ENCODE measurements around the gene TUBGCP3. TPM values are rescaled to one million over a fixed set of nuclear protein-coding genes. Genes with fewer than 3 reads are reported as not detected.
A peak's percentile ranks its signal among the peaks of the same experiment; 100 is the strongest.

The TUBGCP3 gene
- total RNA-seq, 2 experiments from 2014 or later, result 56.9 to 57.4 TPM

DNA sequence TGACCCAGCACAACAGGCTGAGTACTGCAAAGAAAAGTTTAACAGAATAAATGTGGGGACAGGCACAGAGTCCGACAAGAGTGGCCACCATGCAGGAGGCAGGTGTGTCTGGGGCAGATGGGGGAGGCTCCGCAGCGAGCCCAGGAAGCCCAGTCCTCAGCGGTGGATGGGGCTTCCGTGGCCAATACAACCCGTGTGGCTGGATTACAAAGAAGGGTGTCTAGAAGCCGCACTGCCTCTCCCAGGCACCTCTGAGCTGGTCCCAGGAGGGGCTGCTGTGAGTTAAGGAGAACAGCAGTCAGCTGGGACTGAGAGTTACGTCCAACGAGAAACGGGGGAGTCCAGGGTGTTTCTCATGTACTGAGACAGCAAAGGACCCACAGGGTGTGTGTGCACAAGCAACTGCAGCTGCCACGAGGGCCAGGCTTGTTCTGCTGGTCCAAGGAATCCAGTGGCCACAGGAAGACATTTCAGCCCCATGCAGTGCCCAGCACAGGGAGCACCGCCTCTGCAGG, 141.5 kb downstream of the TUBGCP3 start:
- ChIA-PET POLR2A (no interaction called here), CTCF (no interaction called here)
- no peak overlapping the region for H3K4me3 Mint-ChIP-seq
- no peaks in the 10 kb centered on the region for H3K9me3 Mint-ChIP-seq
- peak; percentile 11 for DNase-seq
- no peaks in the 10 kb centered on the region for H3K4me1 Mint-ChIP-seq
- no peaks in the 10 kb centered on the region for H3K36me3 Mint-ChIP-seq (ENCODE audit: low read depth)
- no peak overlapping the region for H3K27ac Mint-ChIP-seq
- peaks cover 1% of the 10 kb centered on the region for H3K27me3 Mint-ChIP-seq

DNA sequence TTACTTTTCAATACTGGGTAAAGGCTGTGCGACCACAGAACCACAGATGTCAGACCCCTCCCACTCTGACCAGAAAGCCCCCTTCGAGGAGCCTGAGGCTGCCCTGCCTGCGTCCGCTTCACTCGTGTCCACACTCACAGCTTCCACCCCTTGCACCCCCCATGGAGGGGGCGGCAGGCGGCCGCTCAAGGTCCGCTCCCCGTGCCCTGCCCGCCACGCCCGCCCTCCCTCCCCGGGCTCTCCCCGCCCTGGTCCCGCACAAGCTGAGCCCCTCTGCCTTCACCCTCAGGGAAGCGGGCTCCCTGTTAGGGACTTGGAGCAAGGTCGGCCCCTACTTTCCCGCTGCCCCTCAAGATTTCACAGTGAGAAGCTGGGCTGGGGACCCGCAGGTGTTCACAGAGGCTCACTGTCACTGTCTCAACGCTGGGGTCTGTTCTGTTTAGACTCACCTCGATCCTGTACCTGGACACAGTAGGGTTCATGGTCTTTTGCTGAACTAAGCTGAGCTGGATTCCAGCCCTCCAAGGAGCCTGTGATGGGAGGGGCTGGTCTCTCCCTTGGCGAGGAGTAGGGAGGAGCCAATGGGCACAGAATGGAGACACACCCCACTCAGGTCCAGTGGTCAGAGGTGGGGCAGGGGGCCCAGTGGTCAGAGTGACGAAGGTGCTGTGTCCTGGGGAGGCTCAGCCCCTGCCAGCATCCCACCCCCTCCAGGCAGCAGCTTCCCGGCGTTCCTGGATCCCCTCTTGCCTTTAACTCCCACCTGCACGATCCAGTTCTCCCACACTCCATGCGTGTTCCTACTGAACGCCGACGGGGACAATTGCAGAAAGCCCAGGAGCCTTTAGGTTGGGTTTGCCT, 142.3 kb downstream of the TUBGCP3 start:
- Mint-ChIP-seq H3K4me1 (no peaks in the 10 kb centered on the region), H3K27me3 (peaks cover 1% of the 10 kb centered on the region), H3K4me3 (no peak overlapping the region), H3K9me3 (no peaks in the 10 kb centered on the region), H3K27ac (no peak overlapping the region), H3K36me3 (ENCODE audit: low read depth) (no peaks in the 10 kb centered on the region)
- CTCF ChIA-PET, result no interaction called here
- peak; percentile 9 for DNase-seq
- POLR2A ChIA-PET, result no interaction called here

DNA sequence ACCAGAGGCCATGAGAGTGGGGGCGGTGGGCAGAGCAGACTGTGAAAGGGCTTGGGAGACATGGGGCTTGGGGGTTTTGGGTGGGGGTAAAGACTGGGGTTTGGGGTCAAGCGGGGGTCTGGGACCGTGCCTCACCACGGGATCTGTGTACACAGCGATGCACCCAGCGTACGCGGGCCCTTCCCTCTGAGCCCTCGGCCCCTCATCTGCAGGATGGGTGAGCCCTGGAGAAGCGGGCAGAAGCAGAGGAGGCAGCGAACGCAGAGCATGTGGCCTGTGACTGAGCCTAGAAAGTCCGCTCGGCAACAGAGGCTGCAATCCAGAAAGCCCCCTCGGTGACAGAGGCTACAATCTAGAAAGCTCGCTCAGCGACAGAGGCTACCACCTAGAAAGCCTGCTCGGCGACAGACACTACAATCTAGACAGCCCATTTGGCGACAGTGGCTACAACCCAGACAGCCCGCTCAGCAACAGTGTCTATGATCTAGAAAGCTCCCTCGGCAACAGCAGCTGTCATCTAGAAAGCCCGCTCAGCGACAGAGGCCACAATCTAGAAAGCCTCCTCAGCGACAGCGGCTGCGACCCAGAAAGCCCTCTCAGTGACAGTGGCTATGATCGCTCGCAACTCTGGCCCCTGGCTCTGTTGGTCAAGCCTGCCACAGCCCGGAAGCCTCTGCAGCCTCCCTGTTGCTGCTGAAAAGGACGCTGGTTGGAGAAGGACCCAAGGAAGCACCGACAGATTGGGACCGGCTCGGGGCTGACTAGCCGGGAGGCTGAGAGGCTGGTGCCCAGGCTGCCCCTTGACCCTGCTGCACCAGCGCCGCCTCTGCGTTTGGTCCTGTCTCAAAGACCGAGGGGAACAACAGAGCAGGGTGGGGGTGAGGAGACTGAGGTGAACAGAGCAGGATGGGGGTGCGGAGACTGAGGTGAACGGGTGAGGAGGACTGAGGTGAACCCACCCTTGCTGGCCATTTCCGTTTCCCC, 143.2 kb downstream of the TUBGCP3 start:
- Mint-ChIP-seq H3K4me1 (no peaks in the 10 kb centered on the region), H3K4me3 (no peak overlapping the region), H3K9me3 (no peaks in the 10 kb centered on the region), H3K27me3 (peaks cover 1% of the 10 kb centered on the region), H3K27ac (no peak overlapping the region), H3K36me3 (ENCODE audit: low read depth) (no peaks in the 10 kb centered on the region)
- CTCF ChIA-PET, result interaction anchor here (0.6 to 1.8 kb wide), 6 partner anchors 24 to 1377 kb away, joined by 3 to 4 read pairs (median 3); no protein-coding TSS in a partner anchor
- POLR2A ChIA-PET, result no interaction called here
- peak; percentile 12 for DNase-seq

DNA sequence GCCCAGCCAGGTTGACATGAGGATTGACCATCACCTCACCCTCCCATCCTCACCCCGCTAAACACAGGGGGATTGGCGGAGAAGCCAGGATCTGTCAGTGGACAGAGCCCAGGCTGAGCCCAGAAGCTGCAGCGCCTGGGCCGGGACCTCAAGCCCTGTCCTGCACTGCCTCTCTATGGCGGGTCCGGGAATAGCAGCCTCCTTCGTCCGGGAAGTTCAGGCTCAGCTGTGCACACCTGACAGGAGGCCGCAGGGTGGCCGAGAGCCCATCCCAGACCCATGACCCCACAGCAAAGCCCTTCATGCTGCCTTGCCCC, 144.0 kb downstream of the TUBGCP3 start:
- ChIA-PET CTCF (interaction anchor here (0.6 to 1.8 kb wide), 6 partner anchors 24 to 1376 kb away, joined by 3 to 4 read pairs (median 3); no protein-coding TSS in a partner anchor), POLR2A (no interaction called here)
- Mint-ChIP-seq H3K27me3 (peaks cover 1% of the 10 kb centered on the region), H3K27ac (no peak overlapping the region), H3K4me3 (no peak overlapping the region), H3K4me1 (no peaks in the 10 kb centered on the region), H3K36me3 (ENCODE audit: low read depth) (no peaks in the 10 kb centered on the region), H3K9me3 (no peaks in the 10 kb centered on the region)
- peak; percentile 62 for DNase-seq

DNA sequence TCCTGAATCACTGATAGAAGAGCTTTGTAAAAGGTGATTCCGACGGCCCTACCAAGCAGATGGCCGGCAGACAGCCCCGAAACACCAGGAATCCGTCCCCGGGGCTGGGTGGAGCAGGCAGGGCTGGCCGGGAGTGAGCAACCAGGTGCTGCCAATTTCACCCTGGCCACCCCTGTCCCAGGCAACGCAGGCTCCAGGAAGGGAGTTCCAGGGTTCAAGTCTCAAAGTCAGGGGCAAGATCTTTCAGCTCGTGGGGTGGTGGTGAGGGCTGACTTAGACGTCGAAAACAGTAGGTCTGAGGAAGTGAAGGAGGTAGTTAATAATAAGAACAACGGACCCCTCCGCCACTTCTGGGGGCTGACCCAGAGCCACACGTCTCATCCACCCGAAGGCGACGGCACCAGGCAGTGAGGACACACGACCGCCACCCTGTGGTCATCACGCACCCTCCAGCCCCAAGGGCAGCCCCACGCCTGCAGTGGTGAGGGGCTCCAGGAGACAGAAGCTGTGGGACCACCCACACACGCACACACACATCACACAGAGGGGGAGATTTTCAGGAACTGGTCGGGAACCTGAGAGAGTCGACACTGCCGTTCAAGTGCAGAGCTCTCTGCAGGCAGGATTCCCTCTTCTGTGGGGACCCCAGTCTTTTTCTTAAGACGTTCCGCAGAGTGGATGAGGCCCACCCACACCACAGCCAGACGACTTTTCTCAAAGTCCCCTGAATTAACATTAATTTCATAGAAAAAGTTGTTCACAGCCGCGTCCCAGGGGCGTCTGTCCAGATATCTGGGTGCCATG, 144.6 kb downstream of the TUBGCP3 start:
- Mint-ChIP-seq H3K4me3 (no peak overlapping the region), H3K9me3 (peaks cover 1% of the 10 kb centered on the region), H3K27ac (no peak overlapping the region), H3K4me1 (no peaks in the 10 kb centered on the region), H3K27me3 (peaks cover 2% of the 10 kb centered on the region), H3K36me3 (ENCODE audit: low read depth) (no peaks in the 10 kb centered on the region)
- POLR2A ChIA-PET, result no interaction called here
- DNase-seq, result peak; percentile 14
- CTCF ChIA-PET, result interaction anchor here (0.7 to 1.8 kb wide), 5 partner anchors 12 to 1376 kb away, joined by 3 to 4 read pairs (median 3); no protein-coding TSS in a partner anchor

DNA sequence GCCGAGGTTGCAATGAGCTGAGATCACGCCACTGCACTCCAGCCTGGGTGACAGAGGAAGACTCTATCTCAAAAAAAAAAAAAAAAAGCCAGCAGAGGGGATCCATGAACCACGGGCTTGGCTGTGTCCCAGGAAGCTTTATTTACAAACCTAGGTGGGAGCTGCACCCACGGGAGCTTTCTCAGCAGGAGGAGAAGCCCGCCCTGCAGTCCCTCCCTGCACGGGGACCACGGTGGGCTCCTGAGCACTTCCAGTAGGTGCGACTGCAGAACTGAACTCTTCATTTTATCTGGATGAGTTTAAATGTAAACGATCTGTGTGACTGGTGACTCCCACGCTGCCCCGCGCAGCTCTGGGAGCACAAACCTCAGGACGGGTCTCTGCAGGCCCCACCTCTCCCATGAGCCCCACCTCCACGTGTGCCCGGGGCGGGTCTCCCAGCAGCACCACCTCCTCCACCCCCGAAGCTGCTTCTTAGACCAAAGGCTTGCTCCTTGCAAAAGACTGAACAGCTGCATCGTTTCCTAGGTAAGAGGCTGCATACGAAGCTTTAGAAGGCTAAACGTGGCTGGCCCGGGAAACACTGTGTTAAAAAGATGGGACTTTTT, 145.4 kb downstream of the TUBGCP3 start:
- CTCF ChIA-PET, result interaction anchor here (0.7 to 1.9 kb wide), 4 partner anchors 12 to 968 kb away, joined by 3 to 5 read pairs (median 4); no protein-coding TSS in a partner anchor
- no peak for DNase-seq
- peaks cover 5% of the 10 kb centered on the region for H3K27me3 Mint-ChIP-seq

DNA sequence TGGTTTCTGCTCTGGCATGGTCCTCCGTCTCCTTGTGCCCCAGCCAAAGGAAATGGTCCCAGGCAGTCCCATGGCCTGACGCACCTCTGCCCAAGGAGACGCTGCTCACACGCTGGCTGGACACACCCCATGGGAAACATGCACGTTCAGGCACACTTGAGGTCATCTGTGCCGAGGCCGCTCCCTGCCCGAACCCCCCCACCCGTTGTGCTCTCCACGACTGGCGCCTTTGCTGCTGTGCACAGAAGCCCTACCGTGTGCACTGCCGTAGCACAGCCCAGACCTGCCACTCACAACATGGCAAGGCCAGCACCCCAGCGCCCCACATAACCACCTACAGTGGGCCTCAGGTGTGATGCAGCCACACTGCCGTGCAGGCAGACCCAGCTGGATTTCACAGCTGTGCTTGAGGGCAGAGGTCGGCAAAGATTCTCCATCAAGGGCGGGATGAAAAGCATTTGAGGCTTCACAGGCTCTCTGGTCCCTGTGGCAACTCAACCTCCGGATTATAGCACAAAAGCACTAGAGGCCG, 146.1 kb downstream of the TUBGCP3 start:
- POLR2A ChIA-PET, result no interaction called here
- H3K4me3 Mint-ChIP-seq, result no peak overlapping the region
- peaks cover 5% of the 10 kb centered on the region for H3K27me3 Mint-ChIP-seq
- peaks cover 7% of the 10 kb centered on the region for H3K9me3 Mint-ChIP-seq
- H3K4me1 Mint-ChIP-seq, result no peaks in the 10 kb centered on the region
- H3K36me3 Mint-ChIP-seq (ENCODE audit: low read depth), result no peaks in the 10 kb centered on the region
- CTCF ChIA-PET, result interaction anchor here (1.9 kb wide), 1 partner anchor 967 kb away, joined by 5 read pairs; no protein-coding TSS in a partner anchor
- peak; percentile 7 for DNase-seq
- no peak overlapping the region for H3K27ac Mint-ChIP-seq

More for the DNA sequence above, 145.4 kb downstream of the TUBGCP3 start:
- no peak overlapping the region for H3K27ac Mint-ChIP-seq
- peaks cover 7% of the 10 kb centered on the region for H3K9me3 Mint-ChIP-seq
- POLR2A ChIA-PET, result no interaction called here
- no peaks in the 10 kb centered on the region for H3K36me3 Mint-ChIP-seq (ENCODE audit: low read depth)
- no peak overlapping the region for H3K4me3 Mint-ChIP-seq
- H3K4me1 Mint-ChIP-seq, result no peaks in the 10 kb centered on the region

DNA sequence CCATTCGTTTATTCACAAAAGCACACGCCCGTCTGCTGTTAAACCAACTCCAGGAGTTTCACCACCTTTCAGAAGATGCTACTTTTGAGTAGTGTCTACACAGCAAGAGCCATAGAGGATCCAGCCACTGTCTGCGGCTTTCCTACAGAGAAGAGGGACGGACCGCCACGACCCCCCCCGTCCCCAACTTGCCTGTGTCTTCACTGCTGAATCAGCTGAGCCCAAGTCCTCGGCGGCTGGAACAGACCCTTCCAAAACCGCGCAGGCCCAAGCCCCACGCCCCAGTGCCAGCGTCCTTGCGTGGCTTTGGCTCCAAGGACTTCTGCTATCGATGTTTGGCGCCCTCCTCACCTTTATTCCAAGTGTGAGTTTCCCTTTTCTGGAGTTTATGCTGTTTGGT, 146.7 kb downstream of the TUBGCP3 start:
- POLR2A ChIA-PET, result no interaction called here
- H3K4me1 Mint-ChIP-seq, result no peaks in the 10 kb centered on the region
- no peaks in the 10 kb centered on the region for H3K36me3 Mint-ChIP-seq (ENCODE audit: low read depth)
- CTCF ChIA-PET, result interaction anchor here (1.9 kb wide), 1 partner anchor 967 kb away, joined by 5 read pairs; no protein-coding TSS in a partner anchor
- peaks cover 7% of the 10 kb centered on the region for H3K9me3 Mint-ChIP-seq
- no peak overlapping the region for H3K4me3 Mint-ChIP-seq
- peaks cover 5% of the 10 kb centered on the region for H3K27me3 Mint-ChIP-seq
- H3K27ac Mint-ChIP-seq, result no peak overlapping the region
- DNase-seq, result no peak

DNA sequence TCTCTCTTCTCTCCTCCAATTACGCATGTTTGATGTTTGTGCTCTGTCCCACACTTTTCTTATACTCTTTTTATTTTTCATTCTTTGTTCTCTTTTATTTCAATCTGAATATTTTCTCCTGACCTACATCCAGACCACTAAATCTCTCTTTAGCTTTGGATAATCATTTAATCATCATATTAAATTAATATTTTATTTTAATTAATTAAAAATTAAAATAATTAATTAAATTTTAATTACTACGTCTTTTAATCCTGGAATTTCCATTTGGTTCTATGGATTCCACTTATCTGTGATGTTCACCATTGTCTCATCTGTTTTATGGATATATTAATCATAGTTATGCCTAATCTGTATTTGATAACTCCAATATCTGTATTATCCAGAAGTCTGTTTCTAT, 149.4 kb downstream of the TUBGCP3 start:
- DNase-seq, result no peak
- Mint-ChIP-seq H3K36me3 (ENCODE audit: low read depth) (no peaks in the 10 kb centered on the region), H3K9me3 (peaks cover 12% of the 10 kb centered on the region), H3K4me3 (no peak overlapping the region), H3K27ac (no peak overlapping the region), H3K4me1 (no peaks in the 10 kb centered on the region), H3K27me3 (peaks cover 4% of the 10 kb centered on the region)
- POLR2A ChIA-PET, result no interaction called here
- CTCF ChIA-PET, result no interaction called here

DNA sequence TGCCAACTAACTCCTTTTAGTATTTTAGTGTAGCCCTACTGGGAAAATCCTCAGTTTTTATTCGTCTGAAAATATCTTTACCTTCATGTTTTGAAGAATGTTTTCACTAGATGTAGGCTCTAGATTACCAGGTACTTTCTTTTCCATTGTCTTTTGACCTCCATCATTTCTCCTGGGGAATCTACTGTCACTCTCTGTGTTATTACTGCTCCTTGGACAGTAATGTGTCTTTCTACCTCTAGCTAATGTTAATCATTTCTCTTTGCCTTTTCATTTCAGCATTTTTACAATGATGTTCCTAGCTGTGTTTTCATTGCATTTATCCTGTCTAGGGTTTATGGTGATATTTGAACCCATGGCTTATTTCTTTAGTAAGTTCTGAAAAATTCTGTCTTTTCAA, 149.9 kb downstream of the TUBGCP3 start:
- Mint-ChIP-seq H3K9me3 (peaks cover 12% of the 10 kb centered on the region), H3K36me3 (ENCODE audit: low read depth) (no peaks in the 10 kb centered on the region), H3K27me3 (peaks cover 4% of the 10 kb centered on the region), H3K4me3 (no peak overlapping the region), H3K4me1 (no peaks in the 10 kb centered on the region), H3K27ac (no peak overlapping the region)
- no peak for DNase-seq
- ChIA-PET POLR2A (no interaction called here), CTCF (no interaction called here)

DNA sequence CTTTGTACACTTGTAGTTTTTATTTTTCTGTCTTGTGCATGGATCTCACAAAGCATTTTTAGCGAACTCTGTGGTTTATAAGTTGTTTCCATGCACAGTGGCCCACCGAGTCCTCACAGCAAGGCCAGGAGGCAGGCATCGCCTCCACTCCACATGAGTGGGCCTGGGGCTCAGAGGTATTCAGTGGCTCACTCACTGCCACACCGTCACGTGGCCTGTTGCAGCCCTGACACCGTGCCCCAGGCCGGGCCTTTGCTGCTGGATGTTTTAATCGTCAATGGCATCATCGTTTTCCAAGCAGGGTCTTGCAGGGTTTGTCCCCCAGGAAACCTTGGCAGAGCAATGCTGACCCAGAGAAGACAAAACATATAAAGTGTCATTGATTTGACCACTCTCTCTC, 152.0 kb downstream of the TUBGCP3 start:
- DNase-seq, result no peak
- Mint-ChIP-seq H3K4me1 (no peaks in the 10 kb centered on the region), H3K4me3 (no peak overlapping the region), H3K27ac (no peak overlapping the region), H3K9me3 (peaks cover 12% of the 10 kb centered on the region), H3K27me3 (peaks cover 4% of the 10 kb centered on the region), H3K36me3 (ENCODE audit: low read depth) (no peaks in the 10 kb centered on the region)
- POLR2A ChIA-PET, result no interaction called here
- CTCF ChIA-PET, result no interaction called here

Data from activated CD4-positive, alpha-beta memory T cell treated with anti-CD3 and anti-CD28 coated beads, Interleukin-2, amount 10 ng/mL, durations not matched to agents 7 days and 5 days (primary cell).